DMS53 (cell line): ENCODE data around the gene ARL15.
A peak's percentile ranks its signal among the peaks of the same experiment; 100 is the strongest.

ENCODE experiments used
- DNase-seq: peaks from one replicate; lab custom pipeline; 2025; lab: John Stamatoyannopoulos, UW

The ARL15 gene

GRCh38 chr5:54313311-54314270 is 3.2 kb upstream of the ARL15 start:
- no peak for DNase-seq

GRCh38 chr5:54312499-54312898 is 2.1 kb upstream of the ARL15 start:
- no peak for DNase-seq

- peak; percentile 57 for DNase-seq
These were observed 854 bp upstream of the ARL15 start for GRCh38 chr5:54311176-54311677.

GRCh38 chr5:54309691-54310432 is 511 bp downstream of the ARL15 start:
- peak; percentile 84 for DNase-seq

- DNase-seq, result peak; percentile 50
These were observed 1.1 kb downstream of the ARL15 start for GRCh38 chr5:54309276-54309675.

- DNase-seq, result no peak
These were observed 2.8 kb downstream of the ARL15 start for GRCh38 chr5:54307583-54307982.

- DNase-seq, result no peak
These were observed 3.5 kb downstream of the ARL15 start for GRCh38 chr5:54306893-54307292.

- DNase-seq, result no peak
These were observed 4.6 kb downstream of the ARL15 start for GRCh38 chr5:54305737-54306136.

GRCh38 chr5:54304040-54304439 is 6.3 kb downstream of the ARL15 start:
- DNase-seq, result no peak

- no peak for DNase-seq
These were observed 8.1 kb downstream of the ARL15 start for GRCh38 chr5:54302267-54302687.

- no peak for DNase-seq
These were observed 8.5 kb downstream of the ARL15 start for GRCh38 chr5:54301849-54302248.

GRCh38 chr5:54301220-54301619 is 9.2 kb downstream of the ARL15 start:
- no peak for DNase-seq

- no peak for DNase-seq
These were observed 11.4 kb downstream of the ARL15 start for GRCh38 chr5:54298947-54299346.

GRCh38 chr5:54296386-54296785 is 14.0 kb downstream of the ARL15 start:
- peak; percentile 84 for DNase-seq

- DNase-seq, result peak; percentile 65
These were observed 14.6 kb downstream of the ARL15 start for GRCh38 chr5:54295651-54296276.

- no peak for DNase-seq
These were observed 16.2 kb downstream of the ARL15 start for GRCh38 chr5:54294097-54294667.

- DNase-seq, result no peak
These were observed 17.5 kb downstream of the ARL15 start for GRCh38 chr5:54292866-54293265.

GRCh38 chr5:54291498-54291897 is 18.9 kb downstream of the ARL15 start:
- DNase-seq, result no peak

GRCh38 chr5:54289769-54290168 is 20.6 kb downstream of the ARL15 start:
- DNase-seq, result no peak

- no peak for DNase-seq
These were observed 21.7 kb downstream of the ARL15 start for GRCh38 chr5:54288568-54289217.

- no peak for DNase-seq
These were observed 24.7 kb downstream of the ARL15 start for GRCh38 chr5:54285686-54286085.
